Measurements from ENCODE around the gene OPHN1.
"Not testable (repeated sequence)": the region's sequence is repeated elsewhere in the genome, so short reads cannot be mapped to it uniquely, and the experiment has no call there.

The OPHN1 gene

GRCh38 chrX:68354879-68355628 is 78.2 kb downstream of the OPHN1 start:
- DNase-seq = no peak

DNA sequence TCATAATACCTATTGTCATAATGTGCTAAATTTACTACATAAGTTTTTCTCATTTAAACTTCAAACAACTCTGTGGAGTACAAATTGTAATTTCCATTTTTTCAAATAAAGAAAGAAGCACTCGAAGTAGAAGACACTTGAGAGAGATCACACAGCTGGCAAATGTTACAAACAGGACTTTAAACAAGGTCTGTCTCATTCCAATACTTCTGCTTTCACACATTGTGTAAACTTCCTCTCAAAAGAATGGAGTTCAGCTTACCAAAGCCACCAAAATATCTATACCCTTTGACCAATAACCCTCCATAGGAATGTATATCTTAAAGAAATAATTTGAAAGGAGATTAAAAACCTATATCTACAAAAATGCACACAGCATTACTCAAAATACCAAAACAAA is 88.3 kb downstream of the OPHN1 start:
- DNase-seq = no peak

GRCh38 chrX:68343551-68343950 is 89.7 kb downstream of the OPHN1 start:
- no peak for DNase-seq

DNA sequence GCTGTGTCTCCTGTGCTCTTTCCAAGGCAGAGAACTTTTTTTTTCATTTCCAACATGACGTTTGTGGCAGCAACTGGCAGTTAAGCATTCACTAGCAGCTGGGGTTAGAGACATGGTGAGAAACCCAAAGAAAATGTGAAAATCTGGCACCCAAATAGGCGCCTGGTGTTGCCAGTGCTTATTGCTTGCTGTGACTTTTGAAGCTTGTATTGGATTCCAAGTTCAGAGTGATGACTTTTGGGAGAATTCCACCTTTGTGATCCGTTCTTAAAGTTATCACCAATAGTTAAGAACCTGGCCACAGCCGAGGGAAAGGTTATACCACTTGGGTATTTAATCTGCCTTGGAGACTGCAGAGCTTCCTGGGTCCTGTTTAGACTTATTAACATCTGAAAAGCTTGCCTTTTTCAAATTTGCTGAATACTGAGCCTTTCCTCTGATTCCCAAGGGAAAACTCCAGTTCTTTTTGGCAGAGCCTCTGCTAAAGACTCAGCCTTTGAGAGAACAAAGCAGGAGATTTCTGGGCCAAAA is 101.0 kb downstream of the OPHN1 start:
- no peak for DNase-seq

GRCh38 chrX:68326841-68327240 is 106.5 kb downstream of the OPHN1 start:
- DNase-seq = not testable (repeated sequence)

GRCh38 chrX:68307769-68308168 is 125.5 kb downstream of the OPHN1 start:
- no peak for DNase-seq

DNA sequence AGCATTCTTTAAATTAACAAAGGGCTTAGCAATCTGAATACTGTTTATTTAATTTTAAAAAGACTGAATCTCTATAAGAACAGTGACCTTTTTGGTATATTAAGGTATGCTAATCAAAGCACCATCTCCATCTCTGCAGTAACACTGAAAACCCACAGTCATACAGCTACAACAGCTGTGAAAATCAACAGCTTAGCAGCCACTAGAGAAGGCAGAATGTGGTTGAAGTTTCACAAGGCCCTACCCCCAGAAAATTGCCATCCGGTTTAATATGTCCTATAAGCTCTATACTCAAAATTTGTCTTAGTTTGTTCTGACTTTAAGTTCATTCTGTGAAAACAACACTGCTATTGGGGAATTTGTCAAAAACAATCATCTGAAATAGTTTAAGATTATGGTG is 128.7 kb downstream of the OPHN1 start:
- DNase-seq = no peak

- no peak for DNase-seq
These were observed 133.4 kb downstream of the OPHN1 start for GRCh38 chrX:68299898-68300297.

DNA sequence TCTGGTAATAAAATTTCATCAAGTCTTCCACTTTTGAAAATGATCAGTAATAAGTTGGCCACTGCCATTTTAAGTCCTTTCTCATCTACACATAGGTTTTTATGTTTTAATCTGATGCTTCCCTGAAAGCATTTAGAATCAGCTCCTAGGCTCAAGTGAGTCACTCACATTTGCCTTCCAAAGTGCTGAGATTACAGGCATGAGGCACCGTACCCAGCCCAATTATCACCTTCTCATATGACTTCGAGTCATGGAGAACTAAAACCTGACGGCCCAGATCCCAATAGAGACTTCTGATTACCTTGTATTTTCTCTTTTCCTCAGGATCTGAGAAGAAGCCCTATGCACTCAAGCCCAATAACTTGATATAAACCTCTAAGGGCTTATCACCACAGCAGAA is 140.8 kb downstream of the OPHN1 start:
- DNase-seq = no peak

- DNase-seq = no peak
These were observed 145.2 kb downstream of the OPHN1 start for GRCh38 chrX:68288127-68288526.

GRCh38 chrX:68287419-68287818 is 145.9 kb downstream of the OPHN1 start:
- no peak for DNase-seq

- no peak for DNase-seq
These were observed 146.3 kb downstream of the OPHN1 start for GRCh38 chrX:68286980-68287379.

GRCh38 chrX:68286076-68286475 is 147.2 kb downstream of the OPHN1 start:
- DNase-seq = no peak

- DNase-seq = no peak
These were observed 148.9 kb downstream of the OPHN1 start for GRCh38 chrX:68284281-68284904.

- DNase-seq = no peak
These were observed 159.4 kb downstream of the OPHN1 start for GRCh38 chrX:68273887-68274286.

DNA sequence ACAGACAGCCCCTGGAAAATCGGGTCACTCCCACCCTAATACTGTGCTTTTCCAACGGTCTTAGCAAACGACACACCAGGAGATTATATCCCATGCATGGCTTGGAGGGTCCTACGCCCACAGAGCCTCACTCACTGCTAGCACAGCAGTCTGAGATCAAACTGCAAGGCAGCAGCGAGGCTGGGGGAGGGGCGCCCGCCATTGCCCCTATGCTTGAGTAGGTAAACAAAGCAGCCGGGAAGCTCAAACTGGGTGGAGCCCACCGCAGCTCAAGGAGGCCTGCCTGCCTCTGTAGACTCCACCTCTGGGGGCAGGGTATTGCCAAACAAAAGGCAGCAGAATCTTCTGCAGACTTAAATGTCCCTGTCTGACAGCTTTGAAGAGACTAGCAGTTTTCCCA is 168.5 kb downstream of the OPHN1 start:
- DNase-seq = not testable (repeated sequence)

DNA sequence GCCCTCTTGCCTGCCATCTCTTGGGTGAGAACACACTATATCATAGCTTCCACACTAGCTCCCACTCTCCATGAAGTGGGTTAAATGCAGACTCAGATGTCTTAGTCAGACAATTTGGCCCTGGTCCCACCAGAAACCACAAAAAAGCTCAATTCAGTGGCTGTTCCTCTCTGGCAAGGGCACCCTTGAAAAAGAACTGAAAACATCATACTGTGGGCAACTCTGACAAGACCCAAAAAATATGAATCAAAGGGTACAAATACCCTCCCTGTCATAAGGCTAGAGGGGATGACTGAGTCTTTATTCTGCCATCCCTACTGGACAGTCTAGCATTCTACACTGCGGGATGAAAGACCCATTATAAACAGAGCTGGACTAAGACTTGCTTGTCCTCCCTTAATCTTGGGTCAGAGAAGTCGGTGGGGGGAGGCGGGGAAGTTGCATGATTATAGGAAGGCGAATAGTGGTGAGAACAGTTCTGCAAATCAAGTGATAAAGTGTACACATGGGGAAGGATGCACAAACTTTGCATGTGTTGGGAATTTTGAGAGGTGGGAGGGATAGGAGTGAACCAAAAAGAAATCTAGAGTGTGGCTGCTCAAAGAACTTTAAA is 172.1 kb downstream of the OPHN1 start:
- no peak for DNase-seq

- DNase-seq = no peak
These were observed 176.3 kb downstream of the OPHN1 start for GRCh38 chrX:68256990-68257389.

DNA sequence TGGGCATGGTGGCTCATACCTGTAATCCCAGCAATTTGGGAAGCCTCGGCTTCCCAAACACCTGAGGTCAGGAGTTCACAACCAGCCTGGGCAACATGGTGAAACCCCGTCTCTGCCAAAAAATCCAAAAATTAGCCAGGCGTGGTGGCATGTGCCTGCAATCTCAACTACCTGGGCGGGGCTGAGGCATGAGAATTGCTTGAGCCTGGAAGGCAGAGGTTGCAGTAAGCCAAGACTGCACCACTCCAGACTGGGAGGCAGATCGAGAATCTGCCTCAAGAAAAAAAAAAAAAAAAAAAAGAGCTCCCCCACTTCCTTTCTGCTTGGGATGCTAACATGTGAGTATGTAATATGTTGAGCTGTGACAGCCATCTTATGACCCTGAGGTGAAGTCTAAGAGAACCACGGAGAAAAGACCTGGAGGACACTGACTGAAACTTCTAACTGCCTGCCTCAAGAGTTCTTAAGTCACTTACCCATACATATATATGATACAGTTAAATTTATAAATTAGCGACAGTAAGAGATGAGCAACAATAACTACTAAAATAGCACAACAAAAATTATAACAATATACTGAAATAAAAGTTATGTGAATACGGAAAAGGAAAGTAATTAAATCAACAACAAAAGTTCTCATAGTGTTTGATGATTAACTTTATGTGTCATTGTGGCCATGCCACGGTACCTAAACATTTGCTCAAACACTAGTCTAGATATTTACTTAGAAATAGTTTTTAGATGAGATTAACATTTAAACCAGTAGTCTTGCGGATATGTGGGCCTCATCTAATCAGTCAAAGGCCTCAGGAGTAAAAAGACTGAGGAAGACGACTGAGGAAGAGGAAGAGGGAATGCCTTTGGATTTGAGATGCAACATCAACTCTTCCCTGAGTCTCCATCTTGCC is 178.3 kb downstream of the OPHN1 start:
- DNase-seq = no peak

DNA sequence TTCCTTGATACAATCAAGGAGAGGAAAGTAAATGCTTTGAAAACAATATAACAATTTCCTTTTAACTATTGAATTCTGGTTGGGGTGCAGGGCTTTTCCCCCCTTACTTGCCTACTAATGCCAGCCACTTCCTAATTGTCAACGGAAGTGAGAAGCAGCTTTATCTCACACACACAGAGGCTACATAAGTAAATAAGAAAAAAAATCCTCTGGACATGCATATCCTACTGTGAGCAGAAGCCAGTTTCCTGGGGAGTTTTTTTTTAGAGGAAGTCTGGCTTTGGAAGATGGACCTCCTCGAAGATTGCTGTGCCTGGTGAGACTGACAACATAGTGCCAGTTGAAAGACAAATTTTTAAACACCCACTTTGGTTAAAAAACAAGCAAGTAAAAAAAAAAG is 180.6 kb downstream of the OPHN1 start:
- DNase-seq = no peak

GRCh38 chrX:68249903-68250302 is 183.4 kb downstream of the OPHN1 start:
- no peak for DNase-seq

DNA sequence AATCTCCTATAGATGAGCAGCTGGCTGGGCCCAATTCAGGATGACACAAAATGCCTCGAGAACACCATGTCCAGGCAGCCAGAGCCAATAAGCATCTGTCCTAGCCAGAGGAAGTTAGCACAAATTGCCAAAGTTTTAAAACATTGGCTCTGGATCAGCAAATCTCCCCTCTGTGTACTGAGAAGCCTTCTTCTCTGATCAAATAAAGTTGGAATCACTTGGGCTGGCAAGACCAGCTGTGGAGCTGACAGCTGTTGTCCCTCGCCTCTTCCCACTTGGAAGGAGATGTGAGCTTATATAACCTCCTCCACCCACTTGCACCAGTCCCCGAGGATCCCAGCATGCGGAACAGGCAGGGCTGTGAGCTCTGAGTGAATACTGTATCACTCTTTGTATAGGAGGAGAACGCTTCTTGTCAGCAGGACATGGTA is 183.9 kb downstream of the OPHN1 start:
- no peak for DNase-seq

GRCh38 chrX:68238568-68238967 is 194.7 kb downstream of the OPHN1 start:
- no peak for DNase-seq
